Activated naive CD8-positive, alpha-beta T cell (primary cell): ENCODE data around the gene AIPL1.

ENCODE experiments used
- H3K27ac Mint-ChIP-seq: one replicate; pipeline ENCODE4 v1.8.0; 2021; ENCODE audit warnings: mixed read lengths
- H3K27me3 Mint-ChIP-seq: one replicate; pipeline ENCODE4 v1.8.0; 2021; ENCODE audit warnings: mixed read lengths
- H3K36me3 Mint-ChIP-seq: one replicate; pipeline ENCODE4 v1.8.0; 2021; ENCODE audit warnings: mixed read lengths
- H3K4me1 Mint-ChIP-seq: one replicate; pipeline ENCODE4 v1.8.0; 2021; ENCODE audit warnings: low read depth, mixed read lengths
- H3K4me3 Mint-ChIP-seq: one replicate; pipeline ENCODE4 v1.8.0; 2021; ENCODE audit warnings: mild to moderate bottlenecking, mixed read lengths
- H3K9me3 Mint-ChIP-seq: one replicate; pipeline ENCODE4 v1.8.0; 2021; ENCODE audit warnings: low read depth, mixed read lengths

Gene AIPL1

GRCh38 chr17:6471531-6472465 lies 36.9 kb upstream of the AIPL1 start:
- no peaks in the 10 kb centered on the region for H3K27me3 Mint-ChIP-seq
- H3K27ac Mint-ChIP-seq = no peak overlapping the region
- no peak overlapping the region for H3K4me3 Mint-ChIP-seq
- H3K9me3 Mint-ChIP-seq = no peaks in the 10 kb centered on the region
- no peaks in the 10 kb centered on the region for H3K36me3 Mint-ChIP-seq
- no peaks in the 10 kb centered on the region for H3K4me1 Mint-ChIP-seq

- H3K36me3 Mint-ChIP-seq = no peaks in the 10 kb centered on the region
- H3K4me3 Mint-ChIP-seq = no peak overlapping the region
- no peaks in the 10 kb centered on the region for H3K9me3 Mint-ChIP-seq
- H3K27ac Mint-ChIP-seq = no peak overlapping the region
- H3K4me1 Mint-ChIP-seq = no peaks in the 10 kb centered on the region
- no peaks in the 10 kb centered on the region for H3K27me3 Mint-ChIP-seq
These were observed 36.0 kb upstream of the AIPL1 start for GRCh38 chr17:6470751-6471521.

- H3K4me3 Mint-ChIP-seq = no peak overlapping the region
- H3K4me1 Mint-ChIP-seq = no peaks in the 10 kb centered on the region
- H3K27ac Mint-ChIP-seq = no peak overlapping the region
- H3K9me3 Mint-ChIP-seq = no peaks in the 10 kb centered on the region
- H3K27me3 Mint-ChIP-seq = no peaks in the 10 kb centered on the region
- no peaks in the 10 kb centered on the region for H3K36me3 Mint-ChIP-seq
These were observed 35.3 kb upstream of the AIPL1 start for GRCh38 chr17:6470146-6470718.

- Mint-ChIP-seq H3K27me3 (no peaks in the 10 kb centered on the region), H3K4me1 (no peaks in the 10 kb centered on the region), H3K4me3 (no peak overlapping the region), H3K9me3 (no peaks in the 10 kb centered on the region), H3K27ac (no peak overlapping the region), H3K36me3 (no peaks in the 10 kb centered on the region)
These were observed 33.3 kb upstream of the AIPL1 start for GRCh38 chr17:6468051-6468790.

- Mint-ChIP-seq H3K4me3 (no peak overlapping the region), H3K27ac (no peak overlapping the region), H3K9me3 (no peaks in the 10 kb centered on the region), H3K4me1 (no peaks in the 10 kb centered on the region), H3K36me3 (no peaks in the 10 kb centered on the region), H3K27me3 (no peaks in the 10 kb centered on the region)
These were observed 32.6 kb upstream of the AIPL1 start for GRCh38 chr17:6467567-6467966.

GRCh38 chr17:6465206-6466003 lies 30.5 kb upstream of the AIPL1 start:
- Mint-ChIP-seq H3K36me3 (no peaks in the 10 kb centered on the region), H3K4me1 (peaks cover 2% of the 10 kb centered on the region), H3K4me3 (no peak overlapping the region), H3K27me3 (no peaks in the 10 kb centered on the region), H3K27ac (no peak overlapping the region), H3K9me3 (no peaks in the 10 kb centered on the region)

- H3K27me3 Mint-ChIP-seq = no peaks in the 10 kb centered on the region
- H3K36me3 Mint-ChIP-seq = no peaks in the 10 kb centered on the region
- no peaks in the 10 kb centered on the region for H3K9me3 Mint-ChIP-seq
- H3K4me1 Mint-ChIP-seq = peaks cover 2% of the 10 kb centered on the region
- no peak overlapping the region for H3K27ac Mint-ChIP-seq
- no peak overlapping the region for H3K4me3 Mint-ChIP-seq
These were observed 29.6 kb upstream of the AIPL1 start for GRCh38 chr17:6464446-6465041.

- no peaks in the 10 kb centered on the region for H3K9me3 Mint-ChIP-seq
- no peak overlapping the region for H3K27ac Mint-ChIP-seq
- H3K4me3 Mint-ChIP-seq = no peak overlapping the region
- H3K4me1 Mint-ChIP-seq = peaks cover 2% of the 10 kb centered on the region
- H3K36me3 Mint-ChIP-seq = no peaks in the 10 kb centered on the region
- H3K27me3 Mint-ChIP-seq = no peaks in the 10 kb centered on the region
These were observed 28.9 kb upstream of the AIPL1 start for GRCh38 chr17:6463616-6464445.

GRCh38 chr17:6462692-6463091 lies 27.8 kb upstream of the AIPL1 start:
- peaks cover 2% of the 10 kb centered on the region for H3K4me1 Mint-ChIP-seq
- H3K27ac Mint-ChIP-seq = no peak overlapping the region
- H3K36me3 Mint-ChIP-seq = no peaks in the 10 kb centered on the region
- H3K4me3 Mint-ChIP-seq = no peak overlapping the region
- no peaks in the 10 kb centered on the region for H3K9me3 Mint-ChIP-seq
- H3K27me3 Mint-ChIP-seq = no peaks in the 10 kb centered on the region

GRCh38 chr17:6461792-6462524 lies 27.0 kb upstream of the AIPL1 start:
- Mint-ChIP-seq H3K9me3 (no peaks in the 10 kb centered on the region), H3K4me3 (no peak overlapping the region)

GRCh38 chr17:6461246-6461645 lies 26.3 kb upstream of the AIPL1 start:
- Mint-ChIP-seq H3K36me3 (no peaks in the 10 kb centered on the region), H3K4me1 (peaks cover 8% of the 10 kb centered on the region), H3K9me3 (no peaks in the 10 kb centered on the region), H3K27ac (no peak overlapping the region), H3K27me3 (no peaks in the 10 kb centered on the region), H3K4me3 (no peak overlapping the region)

More at GRCh38 chr17:6461792-6462524, 27.0 kb upstream of the AIPL1 start:
- Mint-ChIP-seq H3K27me3 (no peaks in the 10 kb centered on the region), H3K27ac (no peak overlapping the region), H3K36me3 (no peaks in the 10 kb centered on the region), H3K4me1 (peaks cover 2% of the 10 kb centered on the region)

GRCh38 chr17:6460531-6461161 lies 25.7 kb upstream of the AIPL1 start:
- H3K27ac Mint-ChIP-seq = no peak overlapping the region
- H3K4me3 Mint-ChIP-seq = no peak overlapping the region
- no peaks in the 10 kb centered on the region for H3K9me3 Mint-ChIP-seq
- no peaks in the 10 kb centered on the region for H3K36me3 Mint-ChIP-seq
- H3K4me1 Mint-ChIP-seq = peaks cover 9% of the 10 kb centered on the region
- no peaks in the 10 kb centered on the region for H3K27me3 Mint-ChIP-seq
